HG03108 (cell line): ENCODE data around the gene MS4A7.
"Not testable (repeated sequence)": the region's sequence is repeated elsewhere in the genome, so short reads cannot be mapped to it uniquely, and the experiment has no call there.

Experiments
- ATAC-seq: cut with Tn5 transposase; IDR thresholded peaks from one replicate; pipeline ENCODE4 v1.9.1; 2021; ENCODE audit warnings: moderate library complexity; ENCODE audit not compliant: unreplicated experiment

The MS4A7 gene

GRCh38 chr11:60378354-60378753 is at the start of gene MS4A7:
TSS of gene MS4A7 (plus strand) at chr11:60378532. CDS start at chr11:60383142, 4,610 bp downstream.
- peak; percentile 96 for ATAC-seq

- no peak for ATAC-seq
Observed at GRCh38 chr11:60332846-60333245, 45.5 kb upstream of the MS4A7 start.

- ATAC-seq = no peak
Observed at GRCh38 chr11:60334005-60334620, 44.2 kb upstream of the MS4A7 start.

GRCh38 chr11:60336767-60337391 is 41.5 kb upstream of the MS4A7 start:
- ATAC-seq = no peak

- no peak for ATAC-seq
Observed at GRCh38 chr11:60338053-60338452, 40.3 kb upstream of the MS4A7 start.

GRCh38 chr11:60339356-60339755 is 39.0 kb upstream of the MS4A7 start:
- no peak for ATAC-seq

- no peak for ATAC-seq
Observed at GRCh38 chr11:60343094-60343704, 35.1 kb upstream of the MS4A7 start.

- ATAC-seq = no peak
Observed at GRCh38 chr11:60344146-60344545, 34.2 kb upstream of the MS4A7 start.

- no peak for ATAC-seq
Observed at GRCh38 chr11:60345489-60345888, 32.8 kb upstream of the MS4A7 start.

GRCh38 chr11:60347084-60347797 is 31.1 kb upstream of the MS4A7 start:
- ATAC-seq = no peak

GRCh38 chr11:60348116-60348515 is 30.2 kb upstream of the MS4A7 start:
- no peak for ATAC-seq

- ATAC-seq = no peak
Observed at GRCh38 chr11:60349990-60350389, 28.3 kb upstream of the MS4A7 start.

- ATAC-seq = no peak
Observed at GRCh38 chr11:60357771-60358170, 20.6 kb upstream of the MS4A7 start.

GRCh38 chr11:60360621-60361020 is 17.7 kb upstream of the MS4A7 start:
- ATAC-seq = no peak

- ATAC-seq = no peak
Observed at GRCh38 chr11:60362241-60362640, 16.1 kb upstream of the MS4A7 start.

- peak; percentile 57 for ATAC-seq
Observed at GRCh38 chr11:60363542-60364470, 14.5 kb upstream of the MS4A7 start.

GRCh38 chr11:60366262-60366904 is 11.9 kb upstream of the MS4A7 start:
- not testable (repeated sequence) for ATAC-seq

- ATAC-seq = peak; percentile 83
Observed at GRCh38 chr11:60367009-60367408, 11.3 kb upstream of the MS4A7 start.

- ATAC-seq = no peak
Observed at GRCh38 chr11:60367896-60368295, 10.4 kb upstream of the MS4A7 start.

GRCh38 chr11:60370252-60370810 is 8.0 kb upstream of the MS4A7 start:
- no peak for ATAC-seq
